Erythroblast (primary cell): Measurements from ENCODE around the gene NKX1-1.

Experiments used
- GATA1 ChIP-seq: IDR thresholded peaks from 2 replicates; pipeline ENCODE4 v1.6.1; 2011; ENCODE audit warnings: low read depth, mild to moderate bottlenecking, control low read depth, low read length, moderate library complexity
- POLR2A ChIP-seq: IDR thresholded peaks from 2 replicates; pipeline ENCODE4 v1.6.1; 2011; ENCODE audit warnings: mild to moderate bottlenecking, low read length

DNA sequence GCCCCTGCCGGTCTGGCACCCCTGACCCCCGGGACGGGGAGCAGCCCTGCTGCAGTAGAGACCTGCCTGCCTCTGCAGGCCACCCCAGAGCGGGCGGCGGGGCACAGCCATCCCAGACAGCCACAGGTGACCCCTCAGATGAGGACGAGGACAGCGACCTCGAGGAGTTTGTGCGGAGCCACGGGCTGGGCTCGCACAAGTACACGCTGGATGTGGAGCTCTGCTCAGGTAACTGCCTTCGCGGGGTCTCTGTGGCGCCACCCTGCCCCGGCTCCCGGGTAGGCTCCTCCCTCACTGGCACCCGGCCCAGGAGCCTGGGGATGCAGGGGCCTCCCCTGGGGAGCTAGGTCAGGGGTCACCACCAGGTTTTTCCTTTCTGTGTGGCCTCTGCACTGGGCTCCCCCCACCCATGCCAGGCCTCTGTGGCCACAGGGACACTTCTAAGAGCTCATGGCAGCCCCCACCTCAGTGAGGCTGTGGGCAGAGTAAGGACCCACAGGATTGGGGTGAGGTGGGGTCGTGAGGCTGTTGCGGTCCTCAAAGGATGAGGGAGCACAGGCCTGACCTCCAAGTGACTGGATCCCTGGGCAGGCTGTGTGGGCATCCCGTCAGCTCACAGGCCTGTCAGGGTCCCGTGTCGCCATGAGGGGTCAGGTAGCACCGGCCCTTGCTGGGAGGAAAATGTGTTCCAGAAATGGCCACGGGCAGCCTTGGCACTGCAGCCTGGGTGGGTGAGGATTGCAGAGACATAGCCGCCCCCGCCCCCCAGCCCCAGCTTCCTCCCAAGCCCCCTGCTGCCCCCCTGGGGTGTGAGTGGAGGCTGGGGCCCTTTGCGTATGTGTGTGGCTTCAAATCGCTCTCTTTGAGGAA, 52.8 kb downstream of the NKX1-1 start:
- TF ChIP-seq POLR2A (no peak), GATA1 (no peak)
